H9 (cell line): ENCODE results near the gene SERTAD1. TPM values are rescaled to one million over a fixed set of nuclear protein-coding genes. Genes with fewer than 3 reads are reported as not detected.

Experiments used
- DNase-seq: peaks from one replicate; pipeline ENCODE4 v3.0.0-alpha.2; 2017
- H2AFZ ChIP-seq: one replicate; pipeline ENCODE4 v1.6.1; 2013; ENCODE audit warnings: mild to moderate bottlenecking, low read length, control low read depth, moderate library complexity
- H2AK5ac ChIP-seq: 2 replicates; pipeline ENCODE4 v1.6.1; 2013; ENCODE audit warnings: low read length, control low read depth, mixed read lengths; ENCODE audit not compliant: insufficient read length
- H2BK120ac ChIP-seq: one replicate; pipeline ENCODE4 v1.6.1; 2013; ENCODE audit warnings: low read depth, mild to moderate bottlenecking, low read length, control low read depth, inconsistent platforms; ENCODE audit not compliant: poor library complexity, severe bottlenecking
- H2BK12ac ChIP-seq: 2 replicates; pipeline ENCODE4 v1.6.1; 2013; ENCODE audit warnings: low read length, control low read depth, mixed read lengths, low read depth; ENCODE audit not compliant: insufficient read length
- H2BK15ac ChIP-seq: 2 replicates; pipeline ENCODE4 v1.6.1; 2013; ENCODE audit warnings: low read depth, low read length, control low read depth
- H2BK20ac ChIP-seq: one replicate; pipeline ENCODE4 v1.6.1; 2013; ENCODE audit warnings: low read depth, mild to moderate bottlenecking, low read length, control low read depth, inconsistent platforms; ENCODE audit not compliant: poor library complexity, severe bottlenecking
- H2BK5ac ChIP-seq: 2 replicates; pipeline ENCODE4 v1.6.1; 2013; ENCODE audit warnings: low read length, control low read depth, mixed read lengths; ENCODE audit not compliant: insufficient read length
- H3K14ac ChIP-seq: 2 replicates; pipeline ENCODE4 v1.6.1; 2013; ENCODE audit warnings: low read length, control low read depth; ENCODE audit not compliant: insufficient read depth
- H3K18ac ChIP-seq: 2 replicates; pipeline ENCODE4 v1.6.1; 2013; ENCODE audit warnings: low read depth, mild to moderate bottlenecking, mixed read lengths, low read length, control low read depth; ENCODE audit not compliant: insufficient read length
- H3K23ac ChIP-seq: 2 replicates; pipeline ENCODE4 v1.6.1; 2013; ENCODE audit warnings: low read length, control low read depth, mixed read lengths, low read depth; ENCODE audit not compliant: insufficient read length
- H3K23me2 ChIP-seq: 2 replicates; pipeline ENCODE4 v1.6.1; 2013; ENCODE audit warnings: low read depth, mild to moderate bottlenecking, mixed read lengths, low read length, control low read depth; ENCODE audit not compliant: insufficient read length, poor library complexity, severe bottlenecking
- H3K27ac ChIP-seq: 2 replicates; pipeline ENCODE4 v1.5.1; 2013; ENCODE audit warnings: low read length, control low read depth, mixed read lengths, low read depth; ENCODE audit not compliant: insufficient read length
- H3K27me3 ChIP-seq: 2 replicates; pipeline ENCODE4 v1.6.1; 2013; ENCODE audit warnings: low read length, control low read depth, inconsistent platforms; ENCODE audit not compliant: insufficient read depth
- H3K4ac ChIP-seq: 2 replicates; pipeline ENCODE4 v1.6.1; 2013; ENCODE audit warnings: low read depth, mild to moderate bottlenecking, control low read depth, inconsistent platforms, low read length, moderate library complexity
- H3K4me1 ChIP-seq: 2 replicates; pipeline ENCODE4 v1.6.1; 2013; ENCODE audit warnings: low read length, control low read depth, inconsistent platforms; ENCODE audit not compliant: insufficient read depth
- H3K4me2 ChIP-seq: 2 replicates; pipeline ENCODE4 v1.6.1; 2013; ENCODE audit warnings: low read length, control low read depth, mixed read lengths; ENCODE audit not compliant: insufficient read length, insufficient read depth
- H3K56ac ChIP-seq: 2 replicates; pipeline ENCODE4 v1.6.1; 2013; ENCODE audit warnings: low read depth, mild to moderate bottlenecking, mixed read lengths, low read length, control low read depth; ENCODE audit not compliant: insufficient read length
- H3K79me1 ChIP-seq: 2 replicates; pipeline ENCODE4 v1.6.1; 2013; ENCODE audit warnings: low read depth, mild to moderate bottlenecking, moderate library complexity, low read length, control low read depth, inconsistent platforms; ENCODE audit not compliant: insufficient read depth, poor library complexity, severe bottlenecking
- H3K79me2 ChIP-seq: 2 replicates; pipeline ENCODE4 v1.6.1; 2013; ENCODE audit warnings: low read length, control low read depth, inconsistent platforms; ENCODE audit not compliant: insufficient read depth
- H3K9ac ChIP-seq: 2 replicates; pipeline ENCODE4 v1.6.1; 2013; ENCODE audit warnings: low read length, control low read depth, mixed read lengths; ENCODE audit not compliant: insufficient read length; ENCODE audit errors: extremely low read depth
- H3K9me3 ChIP-seq: one replicate; pipeline ENCODE4 v1.6.1; 2013; ENCODE audit warnings: low read depth, low read length, inconsistent platforms; ENCODE audit not compliant: control insufficient read depth
- H3T11ph ChIP-seq: one replicate; pipeline ENCODE4 v1.6.1; 2013; ENCODE audit warnings: mild to moderate bottlenecking, low read length, control low read depth, inconsistent platforms
- H4K20me1 ChIP-seq: one replicate; pipeline ENCODE4 v1.6.1; 2013; ENCODE audit not compliant: control insufficient read depth, insufficient read length, insufficient read depth
- H4K5ac ChIP-seq: 2 replicates; pipeline ENCODE4 v1.6.1; 2013; ENCODE audit warnings: low read depth, mild to moderate bottlenecking, mixed read lengths, low read length, control low read depth; ENCODE audit not compliant: insufficient read length
- H4K8ac ChIP-seq: replicated peaks from 2 replicates; pipeline ENCODE4 v1.6.1; 2013; ENCODE audit warnings: low read length, control low read depth, mixed read lengths, low read depth; ENCODE audit not compliant: insufficient read length
- H4K91ac ChIP-seq: 2 replicates; pipeline ENCODE4 v1.6.1; 2013; ENCODE audit warnings: low read depth, mild to moderate bottlenecking, moderate library complexity, mixed read lengths, low read length, control low read depth; ENCODE audit not compliant: insufficient read length
- H3K27ac Mint-ChIP-seq, 3 experiments: 2 replicates in 2 of 3; 3 replicates in 1 of 3; pipeline ENCODE4 v1.8.0; 2020 to 2021; ENCODE audit warnings: mixed read lengths in 3 of 3, mild to moderate bottlenecking in 1 of 3, moderate library complexity in 1 of 3
- H3K27me3 Mint-ChIP-seq: 2 replicates; pipeline ENCODE4 v1.8.0; 2021; ENCODE audit warnings: low read depth, mild to moderate bottlenecking, moderate library complexity, mixed read lengths
- H3K36me3 Mint-ChIP-seq, 3 experiments: 2 replicates in 2 of 3; 3 replicates in 1 of 3; pipeline ENCODE4 v1.8.0; 2020 to 2021; ENCODE audit warnings: low read depth in 3 of 3, mixed read lengths in 3 of 3; ENCODE audit not compliant: insufficient read depth in 1 of 3
- H3K4me1 Mint-ChIP-seq, 2 experiments: 2 replicates each; pipeline ENCODE4 v1.8.0; 2020; ENCODE audit warnings: mixed read lengths in 2 of 2
- H3K4me3 Mint-ChIP-seq, 2 experiments: 2 replicates in 1 of 2; 3 replicates in 1 of 2; pipeline ENCODE4 v1.8.0; 2020 to 2021; ENCODE audit warnings: mild to moderate bottlenecking in 2 of 2, mixed read lengths in 2 of 2, moderate library complexity in 1 of 2
- H3K9me3 Mint-ChIP-seq, 2 experiments: 2 replicates in 1 of 2; 3 replicates in 1 of 2; pipeline ENCODE4 v1.8.0; 2020; ENCODE audit warnings: mild to moderate bottlenecking in 2 of 2, mixed read lengths in 2 of 2, moderate library complexity in 1 of 2
- CTCF ChIP-seq: fragments of 200-600 bp; sonication (generic); conservative IDR thresholded peaks from 3 replicates; pipeline ENCODE4 v1.8.0; 2021; ENCODE audit warnings: antibody characterized with exemption, mild to moderate bottlenecking
- WGBS: extraction: QIAGEN DNeasy Blood & Tissue Kit; methylation state at CpG from one replicate; pipeline ENCODE4 v1.1.7; 2013; ENCODE audit warnings: missing lambda C conversion rate, low lambda C conversion rate, mixed read lengths; ENCODE audit not compliant: insufficient read length; ENCODE audit errors: extremely low coverage; 5-methylcytosine and 5-hydroxymethylcytosine counted together
- total RNA-seq: library from RNA; stranded (reverse); gene quantifications from 2 replicates; pipeline ENCODE4 v1.2.1, GENCODE V29; 2021

SERTAD1 gene
- total RNA-seq, 1 experiment from 2014 or later = 7.9 TPM

- Histone ChIP-seq H4K8ac (no peak overlapping the region), H4K5ac (no peak overlapping the region)
Observed at GRCh38 chr19:40378509-40378908, 47.3 kb downstream of the SERTAD1 start.

More at GRCh38 chr19:40378509-40378908, 47.3 kb downstream of the SERTAD1 start:
- no peak overlapping the region for H2BK20ac ChIP-seq
- no peaks in the 10 kb centered on the region for H3K79me1 ChIP-seq
- WGBS = no CpG with 5 or more reads among the region's 2 CpGs
- TF ChIP-seq CTCF = no peak
- H3K9me3 ChIP-seq = no peaks in the 10 kb centered on the region
- H3K56ac ChIP-seq = no peak overlapping the region
- H3K4me2 ChIP-seq = no peak overlapping the region
- no peak overlapping the region for H2AFZ ChIP-seq
- no peak overlapping the region for H3T11ph ChIP-seq
- no peak overlapping the region for H3K4ac ChIP-seq
- Mint-ChIP-seq H3K4me3 (no peak overlapping the region), H3K27me3 (no peaks in the 10 kb centered on the region), H3K9me3 (no peaks in the 10 kb centered on the region), H3K36me3 (peaks cover 8 to 37% (median 27%) of the 10 kb centered on the region in 3 experiments; a peak in 6 of 7 replicates), H3K27ac (no peak overlapping the region), H3K4me1 (peaks cover 0 to 2% of the 10 kb centered on the region in 2 experiments; a peak in 3 of 4 replicates)
- H3K14ac ChIP-seq = no peak overlapping the region
- H2BK5ac ChIP-seq = no peak overlapping the region
- H3K23me2 ChIP-seq = no peaks in the 10 kb centered on the region
- no peak overlapping the region for H2BK12ac ChIP-seq
- no peak overlapping the region for H3K9ac ChIP-seq
- peaks cover 2% of the 10 kb centered on the region for H4K20me1 ChIP-seq
- H3K27ac ChIP-seq = no peak overlapping the region
- no peak overlapping the region for H3K18ac ChIP-seq
- no peak overlapping the region for H3K23ac ChIP-seq
- no peak for DNase-seq
- H2BK15ac ChIP-seq = no peak overlapping the region
- no peak overlapping the region for H2AK5ac ChIP-seq
- no peaks in the 10 kb centered on the region for H3K4me1 ChIP-seq
- no peaks in the 10 kb centered on the region for H3K79me2 ChIP-seq
- H4K91ac ChIP-seq = no peak overlapping the region
- H2BK120ac ChIP-seq = no peak overlapping the region
- H3K27me3 ChIP-seq = no peaks in the 10 kb centered on the region
